K562 (cell line): ENCODE measurements around the gene PDK1. TPM values are rescaled to one million over a fixed set of nuclear protein-coding genes. Genes with fewer than 3 reads are reported as not detected.

ENCODE experiments used
- ATAC-seq: fragments of 200-7000 bp; cut with Tn5 transposase; 3 replicates; pipeline ENCODE4 v1.9.1; 2020; ENCODE audit warnings: moderate library complexity
- BruUV-seq: library from RNA; stranded (reverse); fragments of 400-500 nt; replicated peaks from 2 replicates; lab custom pipeline; 2021; lab: Mats Ljungman, UMichigan
- CTCF ChIA-PET: fragments of 300-600 bp; formaldehyde crosslinking; extraction: SDS; loops from one replicate; lab custom pipeline; 2021; ENCODE audit warnings: low intra/inter-chr PET ratio; lab: Yijun Ruan, JAX
- POLR2A ChIA-PET: fragments of 300-600, 350-650 bp; sonication (Branson Sonifier 250); formaldehyde crosslinking; extraction: SDS; loops from one replicate; lab custom pipeline; 2021; ENCODE audit warnings: antibody characterized with exemption, inconsistent platforms; lab: Yijun Ruan, JAX
- DNase-seq, 4 experiments: peaks; one replicate each; pipeline versions ENCODE4 v3.0.0 to v3.0.0-alpha.2; 2011 to 2018; ENCODE audit warnings: low spot score in 3 of 4, mixed read lengths in 3 of 4; ENCODE audit errors: extremely low read depth in 1 of 4
- FAIRE-seq: peaks from 2 replicates; lab custom pipeline; 2011; peaks lifted over from hg19 to GRCh38; lab: Jason Lieb, UNC
- H2AFZ ChIP-seq: 2 replicates; pipeline ENCODE4 v1.6.0; 2011; ENCODE audit warnings: low read depth, low read length, control low read depth, inconsistent platforms
- H3K27ac ChIP-seq: fragments of 200-600 bp; 3 replicates; pipeline ENCODE4 v1.8.0; 2011; ENCODE audit warnings: low read depth, mild to moderate bottlenecking, control low read depth, inconsistent platforms, low read length, moderate library complexity, mixed read lengths; ENCODE audit errors: extremely low read depth
- H3K27me3 ChIP-seq, 2 experiments: fragments of 300-600 bp in 1 of 2; 2 replicates in 1 of 2; 3 replicates in 1 of 2; pipeline versions ENCODE4 v1.6.0 to v1.8.0; 2011; ENCODE audit warnings: inconsistent platforms in 2 of 2, low read length in 2 of 2, mild to moderate bottlenecking in 1 of 2, mixed read lengths in 1 of 2, moderate library complexity in 1 of 2; ENCODE audit not compliant: control insufficient read depth in 2 of 2, insufficient read depth in 2 of 2
- H3K36me3 ChIP-seq: fragments of 300-600 bp; 3 replicates; pipeline ENCODE4 v1.8.0; 2011; ENCODE audit warnings: mild to moderate bottlenecking, low read length, inconsistent platforms; ENCODE audit not compliant: control insufficient read depth, insufficient read depth
- H3K4me1 ChIP-seq, 2 experiments: fragments of 200-600 bp in 1 of 2; replicated peaks in 1 of 2; 2 replicates in 1 of 2; 3 replicates in 1 of 2; pipeline versions ENCODE4 v1.5.1 to v1.8.0; 2011; ENCODE audit warnings: inconsistent platforms in 2 of 2, low read length in 2 of 2, mild to moderate bottlenecking in 1 of 2, mixed read lengths in 1 of 2, moderate library complexity in 1 of 2; ENCODE audit not compliant: control insufficient read depth in 2 of 2, insufficient read depth in 2 of 2
- H3K4me2 ChIP-seq: 2 replicates; pipeline ENCODE4 v1.6.1; 2011; ENCODE audit warnings: low read length, control low read depth, inconsistent platforms, mixed read lengths; ENCODE audit not compliant: insufficient read depth
- H3K4me3 ChIP-seq: fragments of 200-600 bp; sonication (generic), shearing (Covaris generic); 2 replicates; pipeline ENCODE4 v1.5.1; 2016; ENCODE audit warnings: control low read depth, inconsistent platforms
- H3K79me2 ChIP-seq: fragments of 200-600 bp; 3 replicates; pipeline ENCODE4 v1.8.0; 2011; ENCODE audit warnings: low read length, inconsistent platforms; ENCODE audit not compliant: control insufficient read depth, insufficient read depth
- H3K9ac ChIP-seq, 2 experiments: 2 replicates each; pipeline versions ENCODE4 v1.6.0 to v1.6.1; 2011; ENCODE audit warnings: low read depth in 2 of 2, low read length in 2 of 2, control low read depth in 1 of 2, inconsistent platforms in 1 of 2, mild to moderate bottlenecking in 1 of 2, mixed read lengths in 1 of 2; ENCODE audit not compliant: insufficient read depth in 1 of 2
- H3K9me1 ChIP-seq: one replicate; pipeline ENCODE4 v1.6.0; 2011; ENCODE audit warnings: inconsistent platforms, mild to moderate bottlenecking, low read length, moderate library complexity; ENCODE audit not compliant: control insufficient read depth, insufficient read depth
- H3K9me3 ChIP-seq: replicated peaks from 2 replicates; pipeline ENCODE4 v1.5.1; 2011; ENCODE audit warnings: low read depth, low read length, inconsistent platforms; ENCODE audit not compliant: control insufficient read depth, insufficient read depth
- H4K20me1 ChIP-seq: replicated peaks from 2 replicates; pipeline ENCODE4 v1.6.1; 2011; ENCODE audit warnings: low read length, inconsistent platforms, mixed read lengths; ENCODE audit not compliant: control insufficient read depth, insufficient read depth
- BRCA1 ChIP-seq, 2 experiments: fragments of 450-650 bp in 1 of 2; sonication (generic) in 1 of 2; formaldehyde crosslinking in 1 of 2; IDR thresholded peaks; 2 replicates each; pipeline versions ENCODE4 v1.5.0 to v1.6.1; 2017 to 2020; ENCODE audit warnings: mild to moderate bottlenecking in 1 of 2, missing genetic modification reagents in 1 of 2
- CBFA2T3 ChIP-seq: fragments of 450-650 bp; IDR thresholded peaks from 2 replicates; pipeline ENCODE4 v1.6.1; 2017
- HNRNPL ChIP-seq: fragments of 200-400 bp; formaldehyde crosslinking; IDR thresholded peaks from 2 replicates; pipeline ENCODE4 v1.6.1; 2017; ENCODE audit warnings: low read depth, mild to moderate bottlenecking, low read length
- MCM7 ChIP-seq, 2 experiments: fragments of 450-650 bp; IDR thresholded peaks; 2 replicates each; pipeline ENCODE4 v1.6.1; 2016 to 2018
- MXD1 ChIP-seq: fragments of 250-450 bp; sonication (Bioruptor Pico); IDR thresholded peaks from 2 replicates; pipeline ENCODE4 v1.8.0; 2021; ENCODE audit warnings: borderline replicate concordance, mild to moderate bottlenecking, moderate library complexity; ENCODE audit not compliant: poor library complexity, severe bottlenecking
- NCOA6 ChIP-seq: fragments of 450-650 bp; IDR thresholded peaks from 2 replicates; pipeline ENCODE4 v1.6.1; 2017; ENCODE audit warnings: mild to moderate bottlenecking
- NONO ChIP-seq, 2 experiments: fragments of 200-400 bp in 1 of 2; fragments of 450-650 bp in 1 of 2; formaldehyde crosslinking in 1 of 2; IDR thresholded peaks; 2 replicates each; pipeline ENCODE4 v1.6.1; 2017; ENCODE audit warnings: low read depth in 2 of 2, mild to moderate bottlenecking in 2 of 2, moderate library complexity in 2 of 2, low read length in 1 of 2
- POLR2A ChIP-seq: fragments of 450-650 bp; conservative IDR thresholded peaks from 2 replicates; pipeline ENCODE4 v1.6.1; 2016
- RREB1 ChIP-seq: fragments of 250-450 bp; sonication (Bioruptor Pico); IDR thresholded peaks from 2 replicates; pipeline ENCODE4 v1.4.0; 2020
- SIRT6 ChIP-seq: IDR thresholded peaks from one replicate; pipeline ENCODE4 v1.6.1; 2012; ENCODE audit warnings: low read depth, mild to moderate bottlenecking, control low read depth, inconsistent platforms, low read length, moderate library complexity
- STAT5A ChIP-seq: IDR thresholded peaks from 2 replicates; pipeline ENCODE4 v1.6.1; 2012; ENCODE audit warnings: low read length, inconsistent platforms, borderline replicate concordance
- WGBS: fragments of 100-300 bp; shearing (Covaris generic); methylation state at CpG from one replicate; pipeline ENCODE4 v1.1.6; 2016; ENCODE audit warnings: low coverage, mixed read lengths; ENCODE audit not compliant: insufficient coverage; ENCODE audit errors: missing lambda C conversion rate; 5-methylcytosine and 5-hydroxymethylcytosine counted together
- in situ Hi-C: fragments of 300-500 bp; cut with MboI; formaldehyde crosslinking; loops from 4 replicates; pipeline ENCODE4 v1.15.0; 2018; ENCODE audit warnings: inconsistent platforms, mixed read lengths
- intact Hi-C: fragments of 100-400 bp; cut with micrococcal nuclease; formaldehyde crosslinking; loops from 2 replicates; pipeline ENCODE4 v1.14.2; 2022
- polyA plus RNA-seq, 8 experiments: library from polyadenylated mRNA; depleted of rRNA in 4 of 8; stranded (reverse) in 5 of 8; unstranded in 3 of 8; fragments of >200 nt; fragmentation: Nextera tagmentation in 2 of 8; fragmentation: Illumina TruSeq in 1 of 8; extraction: Ambion mirVana in 2 of 8; extraction: Trizol in 1 of 8; gene quantifications; 2 replicates each; pipeline versions ENCODE4 v1.2.1 to v1.2.3, GENCODE V29; 2011 to 2014; ENCODE audit warnings: inconsistent platforms in 1 of 8, missing spikeins in 1 of 8
- total RNA-seq, 7 experiments: library from RNA; depleted of rRNA in 6 of 7; stranded (reverse); fragments of >200 nt in 6 of 7; fragmentation: Illumina TruSeq in 2 of 7; extraction: Trizol in 2 of 7; gene quantifications; 2 replicates each; pipeline versions ENCODE4 v1.2.1 to v1.2.3, GENCODE V29; 2011 to 2021; ENCODE audit warnings: low replicate concordance in 1 of 7

Gene PDK1
- total and polyA plus RNA-seq, 9 of the 15 experiments (the other 6 are each of a cell fraction or from before 2014, with no cell fraction given), result 3.5 to 176 (median 13.9) TPM

GRCh38 chr2:172615727-172616261, 59.9 kb downstream of the PDK1 start:
- Histone ChIP-seq H3K79me2 (no peaks in the 10 kb centered on the region), H3K4me3 (no peak overlapping the region), H3K9ac (no peak overlapping the region), H3K27ac (no peak overlapping the region), H3K27me3 (no peaks in the 10 kb centered on the region), H3K4me1 (no peaks in the 10 kb centered on the region), H3K4me2 (no peak overlapping the region), H3K9me3 (no peaks in the 10 kb centered on the region), H2AFZ (no peak overlapping the region), H3K9me1 (no peaks in the 10 kb centered on the region), H3K36me3 (no peaks in the 10 kb centered on the region; the same call in 2 of the 3 replicates), H4K20me1 (no peaks in the 10 kb centered on the region)
- FAIRE-seq (no peak), DNase-seq (no peak), ATAC-seq (no peak)
- CTCF ChIA-PET, result no interaction called here
- POLR2A ChIA-PET, result no interaction called here
- intact Hi-C loops, result no loop called here
- BruUV-seq, result no TSS peak
- WGBS, result 63% methylated on average over 5 of the region's 5 CpGs
- TF ChIP-seq BRCA1 (IDR thresholded peaks at IDR 0.05) (no peak), BRCA1 (CRISPR knock-in tag; IDR thresholded peaks at IDR 0.05) (no peak), STAT5A (no peak), CBFA2T3 (no peak), POLR2A (no peak), NONO (IDR thresholded peaks at IDR 0.05; ENCODE audit: low read depth in 2 of 2, low read length in 1 of 2) (no peak)
- in situ Hi-C loops, result no loop called here

- no peaks in the 10 kb centered on the region for H3K4me1 ChIP-seq
- intact Hi-C loops (no loop called here), in situ Hi-C loops (no loop called here)
- H3K36me3 ChIP-seq, result no peaks in the 10 kb centered on the region; the same call in 2 of the 3 replicates
- H2AFZ ChIP-seq, result no peak overlapping the region
- H3K27me3 ChIP-seq, result no peaks in the 10 kb centered on the region
- no peak for FAIRE-seq
- ATAC-seq, result no peak
- POLR2A ChIA-PET, result no interaction called here
- no TSS peak for BruUV-seq
- H3K79me2 ChIP-seq, result no peaks in the 10 kb centered on the region
- CTCF ChIA-PET, result no interaction called here
- no peaks in the 10 kb centered on the region for H4K20me1 ChIP-seq
- H3K27ac ChIP-seq, result no peak overlapping the region
- no peaks in the 10 kb centered on the region for H3K9me3 ChIP-seq
- no peak overlapping the region for H3K9ac ChIP-seq
- no peak overlapping the region for H3K4me2 ChIP-seq
- WGBS, result 23% methylated on average over 2 of the region's 2 CpGs
- no peak overlapping the region for H3K4me3 ChIP-seq
- no peaks in the 10 kb centered on the region for H3K9me1 ChIP-seq
- DNase-seq, result no peak
- TF ChIP-seq MXD1 (CRISPR knock-in tag), result no peak
- no peak for TF ChIP-seq MCM7 (IDR thresholded peaks at IDR 0.05)
- no peak for TF ChIP-seq SIRT6
- TF ChIP-seq NCOA6, result no peak
- no peak for TF ChIP-seq HNRNPL
- TF ChIP-seq RREB1, result no peak
These were observed 61.2 kb downstream of the PDK1 start for GRCh38 chr2:172617115-172617514.
